Measurements from ENCODE around the gene KAT6B.

KAT6B gene

DNA sequence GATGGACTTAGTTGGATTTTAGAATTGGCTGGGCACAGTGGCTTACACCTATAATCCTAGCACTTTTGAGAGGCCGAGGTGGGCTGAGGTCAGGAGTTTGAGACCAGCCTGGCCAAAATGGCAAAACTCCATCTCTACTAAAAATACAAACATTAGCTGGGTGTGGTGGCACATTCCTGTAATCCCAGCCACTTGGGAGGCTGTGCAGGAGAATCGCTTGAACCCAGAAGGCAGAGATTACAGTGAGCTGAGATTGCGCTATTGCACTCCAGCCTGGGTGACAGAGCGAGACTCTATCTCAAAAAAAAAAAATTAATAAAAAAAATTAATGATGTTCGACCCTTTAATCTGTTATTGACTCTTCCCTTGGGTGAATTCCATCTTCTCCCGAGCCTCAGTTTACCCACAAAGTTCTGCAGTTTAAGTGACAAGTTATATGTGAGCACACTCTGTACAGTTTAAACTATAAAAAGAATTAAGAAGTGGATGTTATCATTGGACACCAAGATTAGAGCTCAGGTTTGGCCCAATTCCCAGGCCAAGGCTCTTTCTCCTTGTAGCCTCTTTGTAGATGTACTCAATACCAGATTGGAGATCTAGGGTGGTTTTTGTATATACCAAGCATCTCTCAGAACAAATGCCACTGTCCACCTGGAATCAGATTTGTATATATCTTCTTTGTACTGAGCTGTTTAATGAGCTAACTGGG is 15.0 kb downstream of the KAT6B start:
- 80% methylated on average over 1 of the region's 6 CpGs for WGBS (ENCODE audit: insufficient coverage)
- Histone ChIP-seq H3K4me1 (ENCODE audit: control extremely low read depth in 1 of 4, control insufficient read depth in 4 of 4, insufficient read depth in 4 of 4, low read length in 3 of 4) (peaks cover 0 to 16% (median 3%) of the 10 kb centered on the region in 4 experiments), H3K9me3 (ENCODE audit: control extremely low read depth in 1 of 5, control insufficient read depth in 4 of 5, insufficient read depth in 2 of 5, low read depth in 1 of 5, low read length in 4 of 5) (no peaks in the 10 kb centered on the region), H3K36me3 (ENCODE audit: control insufficient read depth in 4 of 4, insufficient read depth in 4 of 4, low read length in 3 of 4) (peaks cover 10 to 26% (median 18%) of the 10 kb centered on the region in 4 experiments), H3K27ac (ENCODE audit: insufficient read depth in 1 of 2, low read depth in 1 of 2, low read length in 2 of 2, poor library complexity in 1 of 2, severe bottlenecking in 2 of 2) (no peak overlapping the region), H3K27me3 (replicated peaks in 2 of 5; ENCODE audit: control insufficient read depth in 4 of 5, insufficient read depth in 5 of 5, low read length in 4 of 5) (no peaks in the 10 kb centered on the region), H3K4me3 (ENCODE audit: control insufficient read depth in 1 of 7, extremely low read depth in 1 of 7, insufficient read depth in 4 of 7, low read depth in 2 of 7, low read length in 6 of 7) (no peak overlapping the region)
- ChIA-PET POLR2A (no interaction called here), CTCF (interaction anchor here (1.0 to 3.5 kb wide), 4 partner anchors 10 to 74 kb away, joined by 4 to 18 read pairs (median 4); no protein-coding TSS in a partner anchor)
- DNase-seq, result no peak

DNA sequence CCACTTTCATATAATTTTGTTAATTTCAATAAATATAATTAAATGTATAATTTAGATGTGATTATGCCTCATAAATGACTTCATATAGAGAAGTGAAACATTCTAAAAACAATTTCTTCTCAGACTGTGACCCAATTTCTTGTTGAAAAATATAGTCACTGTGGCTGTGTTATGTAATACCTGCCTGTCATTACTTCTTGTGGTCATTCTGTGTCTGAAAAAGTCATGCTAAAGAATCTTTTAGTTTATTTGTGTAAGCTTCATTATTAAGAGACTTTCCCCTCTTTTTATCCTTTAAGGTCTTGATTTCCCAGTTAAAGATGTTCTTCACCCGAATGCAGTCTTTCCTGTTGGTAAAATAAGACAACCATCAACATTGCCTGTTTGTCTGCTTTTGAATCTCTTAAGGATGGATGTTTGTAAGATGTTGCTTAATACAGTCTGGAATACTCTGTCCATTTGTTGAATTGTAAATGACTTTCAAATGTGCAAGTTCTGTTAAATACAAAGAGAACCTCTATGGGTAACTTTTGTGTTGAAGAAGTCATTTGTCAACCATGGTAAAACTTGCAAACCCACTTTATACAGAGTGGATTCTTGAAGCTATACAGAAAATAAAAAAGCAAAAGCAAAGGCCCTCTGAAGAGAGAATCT is 16.0 kb downstream of the KAT6B start:
- Histone ChIP-seq H3K9me3 (ENCODE audit: control extremely low read depth in 1 of 5, control insufficient read depth in 4 of 5, insufficient read depth in 2 of 5, low read depth in 1 of 5, low read length in 4 of 5) (no peaks in the 10 kb centered on the region), H3K4me3 (ENCODE audit: control insufficient read depth in 1 of 7, extremely low read depth in 1 of 7, insufficient read depth in 4 of 7, low read depth in 2 of 7, low read length in 6 of 7) (no peak overlapping the region), H3K4me1 (ENCODE audit: control extremely low read depth in 1 of 4, control insufficient read depth in 4 of 4, insufficient read depth in 4 of 4, low read length in 3 of 4) (peaks cover 0 to 20% (median 5%) of the 10 kb centered on the region in 4 experiments), H3K27ac (ENCODE audit: insufficient read depth in 1 of 2, low read depth in 1 of 2, low read length in 2 of 2, poor library complexity in 1 of 2, severe bottlenecking in 2 of 2) (peak overlapping the region in 1 of 2 experiments; percentile 19), H3K27me3 (replicated peaks in 2 of 5; ENCODE audit: control insufficient read depth in 4 of 5, insufficient read depth in 5 of 5, low read length in 4 of 5) (no peaks in the 10 kb centered on the region), H3K36me3 (ENCODE audit: control insufficient read depth in 4 of 4, insufficient read depth in 4 of 4, low read length in 3 of 4) (peaks cover 10 to 26% (median 18%) of the 10 kb centered on the region in 4 experiments)
- DNase-seq, result peak in 2 of 3 donors; percentile 52 to 56
- WGBS (ENCODE audit: insufficient coverage), result no CpG with 5 or more reads among the region's 1 CpG
- POLR2A ChIA-PET, result no interaction called here
- CTCF ChIA-PET, result interaction anchor here (1.3 to 3.5 kb wide), 3 partner anchors 10 to 44 kb away, joined by 4 to 18 read pairs (median 7); no protein-coding TSS in a partner anchor

DNA sequence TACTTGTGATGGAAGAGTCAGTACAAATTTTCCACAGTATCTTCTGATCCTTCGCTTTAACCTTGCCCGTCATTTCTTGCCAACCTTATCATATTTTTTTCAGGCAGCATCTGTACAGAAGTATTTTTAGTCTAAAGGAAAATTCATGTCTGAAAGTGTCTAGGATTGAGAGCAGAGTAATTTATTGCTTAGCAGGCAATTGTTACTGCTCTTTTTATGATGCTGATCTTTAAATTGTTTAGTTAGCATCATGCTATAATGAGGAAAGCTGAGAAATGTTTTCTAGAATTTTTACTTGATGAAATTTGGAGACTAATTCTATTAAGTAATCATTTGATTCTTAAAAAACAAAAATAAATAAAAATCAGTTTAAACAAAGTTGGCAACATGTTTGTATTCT is 20.6 kb downstream of the KAT6B start:
- H3K4me3 ChIP-seq (ENCODE audit: control insufficient read depth in 1 of 7, extremely low read depth in 1 of 7, insufficient read depth in 4 of 7, low read depth in 2 of 7, low read length in 6 of 7), result no peak overlapping the region
- H3K27ac ChIP-seq (ENCODE audit: insufficient read depth in 1 of 2, low read depth in 1 of 2, low read length in 2 of 2, poor library complexity in 1 of 2, severe bottlenecking in 2 of 2), result peak overlapping the region in 1 of 2 experiments; percentile 43
- H3K27me3 ChIP-seq (replicated peaks in 2 of 5; ENCODE audit: control insufficient read depth in 4 of 5, insufficient read depth in 5 of 5, low read length in 4 of 5), result no peaks in the 10 kb centered on the region
- no peaks in the 10 kb centered on the region for H3K9me3 ChIP-seq (ENCODE audit: control extremely low read depth in 1 of 5, control insufficient read depth in 4 of 5, insufficient read depth in 2 of 5, low read depth in 1 of 5, low read length in 4 of 5)
- ChIA-PET CTCF (interaction anchor here (0.9 kb wide), 1 partner anchor 16 kb away, joined by 3 read pairs; no protein-coding TSS in a partner anchor), POLR2A (no interaction called here)
- peaks cover 6 to 23% (median 10%) of the 10 kb centered on the region in 4 experiments for H3K36me3 ChIP-seq (ENCODE audit: control insufficient read depth in 4 of 4, insufficient read depth in 4 of 4, low read length in 3 of 4)
- peaks cover 0 to 13% (median 4%) of the 10 kb centered on the region in 4 experiments for H3K4me1 ChIP-seq (ENCODE audit: control extremely low read depth in 1 of 4, control insufficient read depth in 4 of 4, insufficient read depth in 4 of 4, low read length in 3 of 4)
- DNase-seq, result no peak
- no CpG with 5 or more reads among the region's 2 CpGs for WGBS (ENCODE audit: insufficient coverage)

DNA sequence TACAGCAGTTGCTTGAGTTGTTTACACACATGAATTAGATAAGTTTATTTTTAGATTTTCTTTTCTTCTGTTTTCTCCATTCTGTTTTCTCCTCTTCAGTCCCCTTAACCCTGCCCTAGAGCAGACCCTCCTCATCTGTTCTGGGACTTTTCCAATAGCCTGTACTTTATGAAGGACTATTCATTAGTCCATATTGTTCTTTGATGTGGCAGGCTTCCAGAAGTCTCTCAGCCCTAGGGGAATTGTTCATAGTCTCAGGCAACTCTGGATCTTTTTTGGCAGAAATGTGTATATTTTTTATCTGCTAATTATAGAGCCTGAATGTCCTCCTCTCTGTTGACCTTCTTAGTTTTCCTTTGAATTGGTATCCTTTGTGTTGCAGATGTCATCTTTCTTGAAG is 25.4 kb downstream of the KAT6B start:
- H3K27ac ChIP-seq (ENCODE audit: insufficient read depth in 1 of 2, low read depth in 1 of 2, low read length in 2 of 2, poor library complexity in 1 of 2, severe bottlenecking in 2 of 2), result no peak overlapping the region
- POLR2A ChIA-PET, result no interaction called here
- H3K9me3 ChIP-seq (ENCODE audit: control extremely low read depth in 1 of 5, control insufficient read depth in 4 of 5, insufficient read depth in 2 of 5, low read depth in 1 of 5, low read length in 4 of 5), result no peaks in the 10 kb centered on the region
- CTCF ChIA-PET, result interaction anchor here (1.5 to 2.4 kb wide), 2 partner anchors 9 to 12 kb away, joined by 7 to 13 read pairs; no protein-coding TSS in a partner anchor
- no peak overlapping the region for H3K4me3 ChIP-seq (ENCODE audit: control insufficient read depth in 1 of 7, extremely low read depth in 1 of 7, insufficient read depth in 4 of 7, low read depth in 2 of 7, low read length in 6 of 7)
- peaks cover 14 to 22% (median 17%) of the 10 kb centered on the region in 4 experiments for H3K4me1 ChIP-seq (ENCODE audit: control extremely low read depth in 1 of 4, control insufficient read depth in 4 of 4, insufficient read depth in 4 of 4, low read length in 3 of 4)
- no peak for DNase-seq
- no peaks in the 10 kb centered on the region for H3K27me3 ChIP-seq (replicated peaks in 2 of 5; ENCODE audit: control insufficient read depth in 4 of 5, insufficient read depth in 5 of 5, low read length in 4 of 5)
- H3K36me3 ChIP-seq (ENCODE audit: control insufficient read depth in 4 of 4, insufficient read depth in 4 of 4, low read length in 3 of 4), result peaks cover 0 to 8% (median under 1%) of the 10 kb centered on the region in 4 experiments

DNA sequence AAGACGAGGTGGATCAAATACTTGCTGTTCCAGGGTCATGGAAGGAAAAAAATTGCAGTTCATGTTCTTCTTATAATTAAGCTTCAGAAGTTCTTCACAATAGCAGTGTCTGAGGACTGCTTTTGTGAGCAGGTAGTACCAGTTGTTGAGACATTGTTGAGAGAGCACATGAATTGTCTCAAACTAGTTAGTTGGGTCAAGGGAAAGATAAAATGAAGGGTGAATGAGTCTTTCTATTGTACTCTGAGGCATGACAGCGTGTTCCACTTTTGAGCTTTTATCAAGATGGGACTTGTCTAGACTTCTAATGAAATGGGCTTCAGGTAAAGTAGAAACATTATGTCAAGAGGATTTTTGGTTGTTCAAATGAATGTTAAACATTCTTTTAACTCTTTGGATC is 26.0 kb downstream of the KAT6B start:
- Histone ChIP-seq H3K36me3 (ENCODE audit: control insufficient read depth in 4 of 4, insufficient read depth in 4 of 4, low read length in 3 of 4) (peaks cover 0 to 8% (median under 1%) of the 10 kb centered on the region in 4 experiments), H3K27ac (ENCODE audit: insufficient read depth in 1 of 2, low read depth in 1 of 2, low read length in 2 of 2, poor library complexity in 1 of 2, severe bottlenecking in 2 of 2) (no peak overlapping the region), H3K4me3 (ENCODE audit: control insufficient read depth in 1 of 7, extremely low read depth in 1 of 7, insufficient read depth in 4 of 7, low read depth in 2 of 7, low read length in 6 of 7) (no peak overlapping the region), H3K9me3 (ENCODE audit: control extremely low read depth in 1 of 5, control insufficient read depth in 4 of 5, insufficient read depth in 2 of 5, low read depth in 1 of 5, low read length in 4 of 5) (no peaks in the 10 kb centered on the region), H3K27me3 (replicated peaks in 2 of 5; ENCODE audit: control insufficient read depth in 4 of 5, insufficient read depth in 5 of 5, low read length in 4 of 5) (no peaks in the 10 kb centered on the region), H3K4me1 (ENCODE audit: control extremely low read depth in 1 of 4, control insufficient read depth in 4 of 4, insufficient read depth in 4 of 4, low read length in 3 of 4) (peaks cover 13 to 20% (median 16%) of the 10 kb centered on the region in 4 experiments)
- WGBS (ENCODE audit: insufficient coverage), result 100% methylated on average over 1 of the region's 2 CpGs
- ChIA-PET CTCF (interaction anchor here (1.0 to 2.4 kb wide), 5 partner anchors 9 to 27 kb away, joined by 3 to 13 read pairs (median 4); no protein-coding TSS in a partner anchor), POLR2A (no interaction called here)
- no peak for DNase-seq

DNA sequence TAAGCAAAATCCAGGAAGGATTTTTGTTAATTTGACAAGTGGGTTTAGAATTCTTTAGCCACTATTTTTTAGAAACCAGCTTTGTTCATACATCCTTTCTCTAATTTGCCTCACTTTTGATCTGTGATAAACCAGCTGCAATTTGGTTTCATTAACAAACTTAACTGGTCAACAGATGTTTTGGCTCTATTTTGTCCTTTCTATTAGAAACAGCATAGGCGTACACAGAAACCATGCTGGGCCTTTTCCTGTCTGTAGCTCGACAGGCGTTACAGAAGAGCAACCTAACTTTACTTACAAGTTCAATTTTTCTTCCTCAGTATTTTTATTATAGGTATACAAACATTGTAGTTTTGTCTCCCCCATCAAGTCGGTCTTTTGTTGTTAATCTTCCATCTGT is 28.2 kb downstream of the KAT6B start:
- ChIA-PET CTCF (interaction anchor here (0.9 to 2.4 kb wide), 5 partner anchors 9 to 28 kb away, joined by 3 to 13 read pairs (median 3); no protein-coding TSS in a partner anchor), POLR2A (no interaction called here)
- peaks cover 0 to under 1% (median 0%) of the 10 kb centered on the region in 4 experiments for H3K36me3 ChIP-seq (ENCODE audit: control insufficient read depth in 4 of 4, insufficient read depth in 4 of 4, low read length in 3 of 4)
- no peaks in the 10 kb centered on the region for H3K9me3 ChIP-seq (ENCODE audit: control extremely low read depth in 1 of 5, control insufficient read depth in 4 of 5, insufficient read depth in 2 of 5, low read depth in 1 of 5, low read length in 4 of 5)
- no peaks in the 10 kb centered on the region for H3K27me3 ChIP-seq (replicated peaks in 2 of 5; ENCODE audit: control insufficient read depth in 4 of 5, insufficient read depth in 5 of 5, low read length in 4 of 5)
- 100% methylated on average over 1 of the region's 4 CpGs for WGBS (ENCODE audit: insufficient coverage)
- peaks cover 13 to 22% (median 18%) of the 10 kb centered on the region in 4 experiments for H3K4me1 ChIP-seq (ENCODE audit: control extremely low read depth in 1 of 4, control insufficient read depth in 4 of 4, insufficient read depth in 4 of 4, low read length in 3 of 4)
- peak overlapping the region in 2 of 7 experiments; percentile 14 to 34 for H3K4me3 ChIP-seq (ENCODE audit: control insufficient read depth in 1 of 7, extremely low read depth in 1 of 7, insufficient read depth in 4 of 7, low read depth in 2 of 7, low read length in 6 of 7)
- H3K27ac ChIP-seq (ENCODE audit: insufficient read depth in 1 of 2, low read depth in 1 of 2, low read length in 2 of 2, poor library complexity in 1 of 2, severe bottlenecking in 2 of 2), result peak overlapping the region; percentile 18 to 74
- DNase-seq, result no peak

All from common myeloid progenitor, CD34-positive (primary cell).